HG03175 (cell line): Measurements from ENCODE around the gene VMAC.

Source experiments
- ATAC-seq: cut with Tn5 transposase; IDR thresholded peaks from one replicate; pipeline ENCODE4 v1.9.1; 2021; ENCODE audit warnings: mild to moderate bottlenecking, moderate library complexity; ENCODE audit not compliant: unreplicated experiment

Gene VMAC

GRCh38 chr19:5927441-5927821 lies 22.8 kb downstream of the VMAC start:
- ATAC-seq: no peak

DNA sequence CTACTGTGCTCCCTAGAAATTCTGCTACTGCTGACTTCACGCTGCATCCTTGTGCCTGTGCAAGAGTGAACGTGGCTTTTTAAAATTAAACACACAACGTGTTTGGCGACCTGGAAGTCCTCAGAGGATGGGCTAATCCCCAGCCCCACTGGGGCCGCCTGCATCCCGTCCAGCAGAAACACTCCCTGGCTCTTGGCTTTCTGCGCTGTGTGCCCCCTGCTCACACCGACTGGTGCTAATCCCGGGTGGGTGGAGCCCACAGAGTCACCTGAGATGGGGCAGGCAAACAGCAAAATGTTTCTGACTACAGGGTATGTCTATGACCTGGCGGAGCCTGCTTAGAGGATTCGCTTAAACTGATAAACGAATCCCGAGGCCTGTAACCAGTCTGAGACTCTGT lies 24.5 kb downstream of the VMAC start:
- no peak for ATAC-seq

GRCh38 chr19:5929625-5930024 lies 25.0 kb downstream of the VMAC start:
- ATAC-seq: no peak

DNA sequence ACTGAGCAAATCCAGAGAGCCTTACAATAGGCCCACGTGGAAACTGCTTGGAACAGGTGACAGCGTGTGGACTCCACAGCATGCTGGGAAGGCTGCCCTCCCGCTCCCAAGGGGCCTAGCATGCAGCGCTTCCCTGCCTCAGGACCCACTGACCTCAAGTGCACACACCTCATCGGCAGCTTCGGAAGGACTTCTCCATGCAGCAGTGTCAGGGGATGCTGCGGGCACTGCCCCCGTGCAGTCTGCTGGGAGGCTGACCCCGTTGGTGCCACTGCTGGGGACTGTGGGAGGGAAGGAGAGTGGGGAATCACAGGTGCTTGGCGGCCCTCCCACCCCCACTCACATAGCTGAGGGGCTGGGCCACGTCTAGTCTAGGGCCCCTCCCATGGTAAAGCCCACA lies 26.6 kb downstream of the VMAC start:
- ATAC-seq: no peak

- ATAC-seq: no peak
Observed at GRCh38 chr19:5932146-5932545, 27.5 kb downstream of the VMAC start.

DNA sequence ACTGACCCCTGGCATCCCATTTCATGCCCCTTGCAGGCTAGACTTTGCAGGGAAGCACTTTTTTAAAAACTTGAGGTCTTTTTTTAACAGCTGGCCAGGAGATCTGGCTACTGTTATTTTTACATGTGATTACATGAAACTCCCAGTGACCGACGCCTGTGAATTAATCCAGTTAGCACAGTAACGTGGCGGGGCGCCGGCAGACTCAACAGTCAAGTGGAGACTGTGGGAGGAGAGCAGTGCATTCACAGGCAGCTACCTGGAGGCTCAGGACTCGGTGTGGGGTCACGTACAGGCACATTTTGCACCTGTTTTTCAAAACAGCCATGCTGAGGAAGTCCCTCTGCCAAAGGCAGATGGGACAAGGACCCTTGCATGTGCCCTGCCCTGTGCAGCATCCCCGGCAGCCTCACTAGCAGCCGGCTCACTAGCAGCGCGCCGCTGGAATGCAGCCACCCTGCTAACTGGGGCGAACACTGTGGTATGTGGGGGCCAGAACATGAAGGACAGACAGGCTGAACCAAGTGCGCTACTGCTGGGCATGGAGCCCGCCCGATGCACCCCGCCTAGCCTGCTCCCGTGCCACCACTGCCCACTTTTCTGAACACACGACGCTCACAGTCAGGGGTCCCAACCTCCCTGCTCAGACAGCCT lies 28.1 kb downstream of the VMAC start:
- no peak for ATAC-seq

- ATAC-seq: no peak
Observed at GRCh38 chr19:5933391-5934068, 28.9 kb downstream of the VMAC start.

DNA sequence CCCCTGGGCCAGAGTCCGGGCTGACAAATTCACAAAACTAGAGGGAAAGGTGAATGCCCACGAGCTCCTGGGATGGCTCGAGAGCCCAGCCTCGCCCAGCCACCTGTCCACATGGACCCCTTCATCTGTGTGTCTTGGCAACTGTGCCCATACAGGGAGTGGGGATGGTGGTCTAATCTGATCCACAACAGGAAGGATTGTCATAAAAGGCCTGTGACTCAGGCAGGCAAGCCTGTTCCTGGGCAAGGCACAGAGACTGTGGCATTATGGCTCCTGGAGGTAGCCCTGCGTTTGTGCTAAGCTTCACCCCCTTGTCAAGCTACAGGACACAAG lies 29.4 kb downstream of the VMAC start:
- no peak for ATAC-seq

GRCh38 chr19:5934774-5935472 lies 30.3 kb downstream of the VMAC start:
- ATAC-seq: no peak

DNA sequence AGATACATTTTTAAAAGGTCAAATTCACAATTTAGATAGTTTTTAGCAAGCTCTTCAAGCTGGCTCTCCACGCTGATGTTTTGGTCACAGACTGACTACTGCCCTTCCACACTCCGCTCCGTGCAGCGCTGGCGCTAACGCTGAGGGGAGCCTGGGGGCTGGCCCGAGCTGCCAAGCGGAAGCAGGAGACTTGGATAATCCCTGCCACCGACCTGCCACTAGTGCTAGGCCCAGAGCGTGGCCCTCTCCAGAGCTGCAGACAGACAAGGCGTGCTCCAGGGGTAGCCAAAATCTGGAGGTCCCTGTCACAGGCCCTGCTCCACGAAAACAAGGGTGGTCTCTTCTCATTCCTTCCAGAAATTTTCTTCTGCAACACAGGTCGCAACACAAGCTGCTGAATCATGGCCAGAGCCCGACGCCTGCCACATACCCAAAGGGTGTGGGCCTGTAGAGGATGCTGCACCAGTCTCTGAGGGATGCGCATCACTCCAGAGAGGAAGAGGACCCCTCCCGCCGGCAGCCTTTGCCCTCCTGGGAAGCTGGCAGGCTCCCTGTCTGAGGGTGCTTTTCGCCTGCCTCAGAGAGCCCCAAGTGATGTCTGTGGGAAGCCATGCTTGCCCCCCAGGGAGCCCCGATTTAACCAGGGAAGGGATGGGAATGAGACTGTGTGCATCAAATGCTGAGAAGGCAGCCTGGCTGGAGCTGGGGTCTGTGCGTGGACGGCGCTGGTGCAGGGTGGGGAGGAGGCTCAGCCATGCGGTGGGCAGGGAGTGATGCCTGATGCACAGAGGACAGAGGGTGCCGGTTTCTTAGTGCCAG lies 31.0 kb downstream of the VMAC start:
- ATAC-seq: no peak

DNA sequence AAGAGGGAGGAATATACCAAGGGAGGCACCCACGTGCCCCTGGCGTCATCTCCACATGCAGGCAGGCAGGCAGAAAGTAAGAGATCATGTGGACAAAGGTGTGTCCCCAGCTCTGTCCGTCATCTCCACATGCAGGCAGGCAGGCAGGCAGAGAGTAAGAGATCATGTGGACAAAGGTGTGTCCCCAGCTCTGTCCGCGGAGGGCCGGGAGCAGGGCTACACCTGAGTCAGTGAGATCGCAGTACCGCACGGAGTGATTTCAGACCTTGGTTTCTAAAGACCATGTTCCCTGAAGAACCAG lies 31.6 kb downstream of the VMAC start:
- ATAC-seq: no peak

GRCh38 chr19:5937550-5937949 lies 32.9 kb downstream of the VMAC start:
- no peak for ATAC-seq

DNA sequence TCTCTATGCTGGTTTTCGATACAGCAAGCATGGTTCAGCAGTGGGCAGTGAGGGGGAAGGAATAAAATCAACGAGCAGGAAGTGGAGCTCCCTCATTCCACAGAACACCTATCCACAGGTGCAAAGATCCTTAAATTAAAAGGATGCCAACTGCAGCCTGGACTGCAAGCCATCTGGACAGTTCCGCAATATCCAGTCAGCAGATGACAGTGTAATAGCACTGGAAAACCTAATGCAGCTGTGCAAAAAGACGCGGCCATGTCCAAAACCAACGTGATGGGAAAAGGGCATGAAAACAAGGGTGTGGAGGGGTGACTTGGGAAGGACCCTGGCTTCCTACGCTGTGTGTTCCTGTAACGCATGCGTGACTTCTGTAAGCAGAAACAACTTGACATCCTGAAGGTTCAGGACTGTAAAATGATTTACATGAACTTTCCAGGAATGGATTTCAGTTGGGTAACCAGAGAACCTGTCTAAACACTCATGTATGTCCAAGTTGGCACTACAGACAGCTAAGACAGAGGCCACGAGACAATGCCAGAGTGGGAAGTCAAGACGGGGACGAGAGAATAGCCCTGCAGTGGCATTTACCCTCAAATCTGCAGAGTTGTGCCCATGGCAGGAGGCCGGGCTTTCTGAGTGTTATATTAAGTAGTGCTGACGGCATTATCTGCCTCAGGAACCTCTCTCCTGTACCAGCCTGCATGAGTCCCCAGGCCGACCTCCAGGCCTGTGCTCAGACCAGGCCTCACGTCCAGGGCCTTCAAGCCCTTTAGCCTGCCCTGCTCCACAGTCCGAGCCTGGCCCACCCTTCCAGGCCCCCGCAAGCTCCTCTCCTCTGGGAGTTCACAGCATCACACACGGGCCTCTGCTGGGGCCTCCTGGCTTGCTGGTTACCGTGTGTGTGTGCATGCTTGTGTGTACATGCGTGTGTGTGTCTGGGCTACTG lies 35.9 kb downstream of the VMAC start:
- ATAC-seq: no peak

DNA sequence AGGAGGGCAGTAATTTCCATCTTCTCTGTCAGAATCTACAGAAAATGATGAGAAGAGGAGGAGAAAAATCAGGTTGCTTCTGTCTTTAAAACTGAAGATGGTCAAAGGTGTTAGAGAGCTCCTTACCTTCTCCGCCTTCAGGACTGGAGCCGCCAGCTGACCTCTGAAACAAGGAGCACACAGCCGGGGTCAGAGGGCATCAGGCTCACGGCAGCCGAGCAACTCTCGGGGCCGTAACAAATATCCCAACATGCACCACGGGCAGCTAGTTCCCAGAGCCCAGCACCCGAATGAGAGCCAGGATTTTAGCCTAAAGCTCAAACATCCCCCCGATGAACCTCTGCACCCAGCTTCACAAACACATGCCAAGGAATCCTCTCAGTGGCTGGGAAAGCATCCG lies 37.0 kb downstream of the VMAC start:
- no peak for ATAC-seq

GRCh38 chr19:5943045-5943444 lies 38.4 kb downstream of the VMAC start:
- no peak for ATAC-seq

DNA sequence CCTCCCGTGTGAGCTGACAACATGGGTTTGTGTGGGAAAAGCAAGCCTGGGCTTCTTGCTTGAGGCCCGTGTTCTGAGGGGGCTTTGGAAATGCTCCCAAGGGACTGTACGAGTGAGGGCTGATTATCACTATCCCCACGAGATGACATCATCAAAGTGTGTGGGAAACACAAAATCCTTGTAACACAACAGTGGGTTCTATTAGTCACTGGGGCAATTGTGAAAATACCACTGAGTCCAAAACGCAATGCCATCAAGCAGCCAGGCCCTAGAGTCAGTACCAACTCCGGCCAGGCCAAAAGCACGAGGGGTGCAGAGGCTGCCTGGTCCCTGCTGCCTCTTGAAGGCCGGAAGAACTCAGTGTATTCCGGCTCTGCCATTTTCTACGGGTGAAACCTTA lies 39.0 kb downstream of the VMAC start:
- no peak for ATAC-seq

DNA sequence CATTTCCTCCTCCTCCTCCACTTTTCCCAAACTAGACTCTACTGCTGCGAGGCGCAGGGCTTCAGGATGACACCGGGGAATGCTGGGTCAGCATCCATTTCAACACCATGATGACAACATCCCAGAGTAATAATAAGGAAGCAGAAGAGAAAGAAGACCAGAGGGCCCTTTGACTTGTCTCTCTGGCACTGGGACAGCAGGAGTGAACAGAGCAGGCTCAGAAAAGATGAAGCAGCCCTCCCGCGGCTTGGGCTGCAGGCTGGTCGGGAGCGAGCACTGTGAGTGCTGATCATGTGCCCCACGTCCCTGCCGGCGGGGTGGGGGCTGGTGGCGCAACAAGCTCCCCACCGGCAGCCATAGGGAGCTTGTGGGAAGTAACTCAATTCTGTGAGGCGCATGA lies 42.8 kb downstream of the VMAC start:
- ATAC-seq: no peak

DNA sequence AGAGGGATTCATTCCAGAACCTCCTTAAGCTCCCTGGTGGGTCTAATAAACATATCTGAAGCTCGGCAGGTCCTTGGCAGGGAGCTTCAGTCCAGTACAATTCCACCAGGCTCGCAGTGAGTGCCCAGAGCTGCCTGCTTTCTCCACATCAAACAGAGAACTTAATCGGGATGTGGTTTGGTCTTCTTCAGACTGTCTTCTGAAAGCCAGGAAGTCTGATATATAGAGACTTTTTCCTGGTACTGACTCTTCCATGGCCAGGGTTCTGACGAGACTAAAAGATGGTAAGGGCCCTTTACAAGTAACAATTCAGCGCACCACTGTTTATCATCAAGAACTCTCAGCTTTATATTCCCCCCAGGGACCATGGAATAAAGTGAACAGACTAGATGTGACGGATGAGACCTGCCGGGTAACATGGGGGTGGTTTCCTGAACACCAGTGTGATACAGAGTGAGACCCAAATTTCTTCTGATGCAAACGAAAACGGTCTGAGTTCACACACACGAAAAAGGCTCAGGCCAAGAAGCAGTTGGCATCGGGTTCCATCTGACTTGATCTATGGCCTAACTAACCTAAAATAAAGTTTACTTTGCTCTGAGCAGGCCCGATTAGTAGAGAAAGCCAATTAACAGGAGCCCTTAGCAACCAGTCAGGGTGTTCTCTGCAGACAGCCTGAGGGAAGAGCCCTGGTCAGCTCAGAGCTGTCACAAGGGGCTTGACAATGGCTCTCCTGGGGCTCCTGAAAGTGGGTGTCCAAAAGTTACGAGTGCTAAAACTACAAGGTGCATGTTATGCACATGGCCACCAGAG lies 44.3 kb downstream of the VMAC start:
- no peak for ATAC-seq

DNA sequence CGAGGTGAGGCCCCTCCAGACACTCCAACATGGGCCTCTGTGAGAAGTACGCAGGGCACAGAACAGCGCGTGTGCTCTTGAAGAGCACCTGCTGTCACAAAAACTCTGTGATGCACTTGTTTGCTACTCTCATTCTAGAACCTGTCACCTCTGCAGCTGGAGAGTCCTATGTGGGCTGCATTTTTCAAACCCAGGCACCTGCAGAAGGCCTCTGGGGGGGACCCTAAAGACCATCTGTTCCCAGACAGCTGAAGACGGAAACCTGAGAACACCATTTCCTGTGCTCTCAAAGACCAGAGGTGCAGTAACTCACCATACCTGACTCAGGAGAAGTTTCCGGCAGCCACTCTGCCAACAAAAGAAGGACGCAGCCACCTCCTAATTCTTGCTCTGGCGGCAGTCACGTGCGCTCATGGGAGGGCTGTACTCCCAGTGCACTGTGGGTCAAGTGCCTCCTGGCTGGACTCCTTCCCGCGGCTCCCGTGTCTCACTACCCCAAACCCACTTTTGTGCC lies 45.2 kb downstream of the VMAC start:
- no peak for ATAC-seq

DNA sequence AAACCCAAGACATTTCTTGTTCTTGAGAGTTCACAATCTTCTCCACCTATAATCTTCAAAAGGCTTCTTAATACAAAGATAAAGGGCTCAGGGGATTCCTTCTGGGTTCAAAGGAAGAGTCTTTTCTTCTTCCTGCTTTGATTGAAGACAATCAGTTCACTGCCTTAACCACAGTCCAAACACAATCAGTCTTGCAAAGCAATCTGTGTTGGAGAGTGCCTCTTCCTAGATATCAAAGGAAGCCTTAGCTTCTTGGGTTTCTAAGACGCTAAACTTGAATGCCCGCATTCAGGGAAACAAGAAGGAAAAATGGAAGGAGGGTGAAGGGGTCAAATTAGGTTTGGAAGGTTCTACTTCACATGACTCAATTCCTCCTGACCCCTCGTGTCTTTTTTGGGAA lies 46.1 kb downstream of the VMAC start:
- ATAC-seq: no peak
